GM13977 (cell line): ENCODE results near the gene SOD2.
"Not testable (repeated sequence)": the region's sequence is repeated elsewhere in the genome, so short reads cannot be mapped to it uniquely, and the experiment has no call there.

ENCODE experiments used
- DNase-seq: peaks from one replicate; pipeline ENCODE4 v3.0.0; 2012; ENCODE audit warnings: low spot score
- in situ Hi-C: fragments of 300-500 bp; cut with MboI; formaldehyde crosslinking; loops from one replicate; pipeline ENCODE4 v1.12.0; 2022; ENCODE audit warnings: low sequenced_read_pairs, low pct_unique_long_range_greater_than_20kb, mixed read lengths, inconsistent platforms; ENCODE audit not compliant: unreplicated experiment
- TF ChIP-seq, protein P1 (sequence below): IDR thresholded peaks from 2 replicates; pipeline ENCODE4 v1.5.1; 2012; ENCODE audit warnings: mild to moderate bottlenecking, control low read depth; ENCODE audit not compliant: insufficient read depth; ENCODE audit errors: extremely low read depth, missing control alignments

Gene SOD2

GRCh38 chr6:159723259-159723658 is 30.2 kb upstream of the SOD2 start:
- TF ChIP-seq, protein P1, sequence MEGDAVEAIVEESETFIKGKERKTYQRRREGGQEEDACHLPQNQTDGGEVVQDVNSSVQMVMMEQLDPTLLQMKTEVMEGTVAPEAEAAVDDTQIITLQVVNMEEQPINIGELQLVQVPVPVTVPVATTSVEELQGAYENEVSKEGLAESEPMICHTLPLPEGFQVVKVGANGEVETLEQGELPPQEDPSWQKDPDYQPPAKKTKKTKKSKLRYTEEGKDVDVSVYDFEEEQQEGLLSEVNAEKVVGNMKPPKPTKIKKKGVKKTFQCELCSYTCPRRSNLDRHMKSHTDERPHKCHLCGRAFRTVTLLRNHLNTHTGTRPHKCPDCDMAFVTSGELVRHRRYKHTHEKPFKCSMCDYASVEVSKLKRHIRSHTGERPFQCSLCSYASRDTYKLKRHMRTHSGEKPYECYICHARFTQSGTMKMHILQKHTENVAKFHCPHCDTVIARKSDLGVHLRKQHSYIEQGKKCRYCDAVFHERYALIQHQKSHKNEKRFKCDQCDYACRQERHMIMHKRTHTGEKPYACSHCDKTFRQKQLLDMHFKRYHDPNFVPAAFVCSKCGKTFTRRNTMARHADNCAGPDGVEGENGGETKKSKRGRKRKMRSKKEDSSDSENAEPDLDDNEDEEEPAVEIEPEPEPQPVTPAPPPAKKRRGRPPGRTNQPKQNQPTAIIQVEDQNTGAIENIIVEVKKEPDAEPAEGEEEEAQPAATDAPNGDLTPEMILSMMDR, result no peak
- in situ Hi-C loops, result loop anchor here (25.0 kb wide), 1 partner anchor 214 kb away; no protein-coding TSS in a partner anchor
- no peak for DNase-seq

- TF ChIP-seq, protein P1, result no peak
- no peak for DNase-seq
- in situ Hi-C loops, result loop anchor here (25.0 kb wide), 1 partner anchor 215 kb away; no protein-coding TSS in a partner anchor
These were observed 29.6 kb upstream of the SOD2 start for GRCh38 chr6:159722655-159723054.

GRCh38 chr6:159721981-159722380 is 28.9 kb upstream of the SOD2 start:
- in situ Hi-C loops, result loop anchor here (25.0 kb wide), 1 partner anchor 215 kb away; no protein-coding TSS in a partner anchor
- DNase-seq, result not testable (repeated sequence)

DNA sequence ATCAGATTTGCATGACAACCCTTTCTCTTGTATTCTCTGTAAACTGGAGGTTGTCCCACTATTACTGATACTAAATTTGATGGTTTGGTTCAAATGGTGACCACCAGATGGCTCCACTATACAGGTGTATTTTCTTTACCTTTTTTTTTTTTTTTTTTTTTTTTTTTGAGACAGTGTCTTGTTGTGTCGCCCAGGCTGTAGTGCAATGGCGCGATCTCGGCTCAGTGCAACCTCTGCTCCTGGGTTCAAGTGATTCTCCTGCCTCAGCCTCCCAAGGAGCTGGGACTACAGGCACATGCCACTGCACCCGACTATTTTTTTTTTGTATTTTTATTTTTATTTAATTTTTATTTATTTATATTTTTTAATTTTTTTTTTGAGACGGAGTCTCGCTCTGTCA is 27.7 kb upstream of the SOD2 start:
- in situ Hi-C loops, result loop anchor here (25.0 kb wide), 1 partner anchor 217 kb away; no protein-coding TSS in a partner anchor
- TF ChIP-seq, protein P1, result peak; percentile 44
- DNase-seq, result peak; percentile 54

GRCh38 chr6:159719287-159719686 is 26.2 kb upstream of the SOD2 start:
- TF ChIP-seq, protein P1, result no peak
- DNase-seq, result no peak
- in situ Hi-C loops, result loop anchor here (25.0 kb wide), 1 partner anchor 218 kb away; no protein-coding TSS in a partner anchor

GRCh38 chr6:159718634-159719033 is 25.6 kb upstream of the SOD2 start:
- TF ChIP-seq, protein P1, result no peak
- DNase-seq, result no peak
- in situ Hi-C loops, result loop anchor here (25.0 kb wide), 1 partner anchor 219 kb away; no protein-coding TSS in a partner anchor

- TF ChIP-seq, protein P1, result no peak
- DNase-seq, result no peak
- in situ Hi-C loops, result loop anchor here (25.0 kb wide), 1 partner anchor 221 kb away; no protein-coding TSS in a partner anchor
These were observed 23.4 kb upstream of the SOD2 start for GRCh38 chr6:159716247-159717096.
